Stimulated activated CD4-positive, alpha-beta T cell treated with anti-CD3 and anti-CD28 coated beads, TNF-alpha, amount 100 ng/mL, for 4 hours (primary cell): ENCODE measurements around the gene FAM199X.
"Not testable (repeated sequence)": the region's sequence is repeated elsewhere in the genome, so short reads cannot be mapped to it uniquely, and the experiment has no call there.

ENCODE experiments used
- DNase-seq, 3 experiments: peaks; one replicate each; pipeline ENCODE4 v3.0.0-alpha.2; 2020; ENCODE audit warnings: low read depth in 3 of 3

The FAM199X gene

DNA sequence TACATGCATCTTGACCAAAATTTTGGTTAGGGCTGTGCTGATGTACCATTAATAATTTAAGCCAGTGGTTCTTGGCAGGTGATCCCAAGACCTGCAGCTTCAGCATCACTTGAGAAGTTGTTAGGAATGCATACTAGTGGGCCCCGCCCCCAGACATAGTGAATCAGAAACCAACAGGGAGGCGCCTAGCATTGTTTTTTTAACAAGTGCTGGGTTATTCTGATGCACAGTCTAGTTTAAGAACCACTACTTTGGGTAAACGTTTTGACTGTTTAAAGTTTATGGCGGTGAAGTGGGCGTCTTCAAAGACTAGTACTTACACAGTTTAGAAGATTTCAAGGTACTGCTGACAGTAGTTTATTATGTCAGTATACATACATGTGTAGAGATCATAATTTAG, 23.6 kb downstream of the FAM199X start:
- no peak for DNase-seq

DNA sequence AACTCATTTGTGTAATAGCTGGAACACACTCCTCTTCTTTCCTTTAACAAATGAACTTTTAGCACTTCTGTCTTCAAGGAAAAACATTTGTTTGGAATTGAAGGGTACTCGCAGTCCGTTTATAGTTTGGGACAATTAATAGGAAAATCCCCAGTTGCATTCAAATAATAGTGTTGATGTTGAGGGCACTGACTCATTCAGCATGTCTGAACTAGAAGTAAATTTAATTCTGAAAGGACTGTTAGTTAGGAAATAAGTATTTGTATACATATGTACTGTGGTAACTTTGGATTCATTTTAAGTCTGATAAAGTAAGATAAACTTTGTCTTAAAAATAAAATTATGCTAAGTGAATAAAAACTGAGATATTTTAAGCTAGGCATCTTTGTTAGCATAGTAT, 27.2 kb downstream of the FAM199X start:
- no peak for DNase-seq

DNA sequence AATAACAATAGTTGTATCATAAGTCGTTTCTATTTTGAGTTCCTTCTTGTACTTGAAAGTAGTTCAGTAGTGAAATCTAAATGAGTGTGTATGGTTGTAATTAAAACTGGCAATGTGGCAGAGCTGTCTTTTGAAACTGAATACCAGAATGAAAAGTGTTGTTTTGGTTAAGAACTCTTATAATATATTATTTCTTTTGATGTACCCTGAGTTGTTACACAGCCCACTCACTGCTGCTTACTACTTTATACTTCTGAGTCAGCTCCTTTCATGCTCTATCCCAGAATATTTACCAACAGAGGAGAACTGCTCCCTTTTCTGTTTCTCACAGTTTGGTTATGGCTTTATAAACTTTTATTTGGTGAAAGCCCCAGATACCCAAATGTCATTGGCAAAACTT, 28.8 kb downstream of the FAM199X start:
- DNase-seq, result no peak

DNA sequence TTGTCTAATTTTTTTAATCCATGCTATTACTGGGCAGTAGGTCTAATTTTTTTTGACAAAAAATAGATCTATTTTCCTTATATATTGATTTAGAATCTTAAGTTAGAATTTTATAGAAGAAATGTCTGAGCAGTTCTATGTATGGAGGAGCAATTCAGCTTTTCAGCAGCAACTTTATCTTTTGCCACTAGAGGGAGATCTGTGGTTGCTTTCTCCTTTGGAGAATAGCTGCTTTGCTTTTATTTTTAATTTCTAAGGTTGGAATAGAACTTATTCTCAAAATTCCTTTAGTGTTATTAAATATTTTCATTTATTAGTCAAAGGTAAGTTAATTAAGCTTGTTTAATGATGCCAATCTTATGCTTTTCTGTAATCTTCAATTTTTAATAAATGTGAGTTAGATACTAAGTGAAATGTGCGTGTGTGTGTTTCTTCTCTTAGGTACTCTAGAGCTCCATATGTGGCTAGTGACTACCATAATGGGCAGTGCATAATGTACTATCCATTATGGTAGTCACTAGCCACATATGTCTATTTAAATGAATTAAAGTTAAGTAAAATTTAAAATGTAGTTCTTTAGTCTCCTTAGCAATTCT, 29.3 kb downstream of the FAM199X start:
- no peak for DNase-seq

DNA sequence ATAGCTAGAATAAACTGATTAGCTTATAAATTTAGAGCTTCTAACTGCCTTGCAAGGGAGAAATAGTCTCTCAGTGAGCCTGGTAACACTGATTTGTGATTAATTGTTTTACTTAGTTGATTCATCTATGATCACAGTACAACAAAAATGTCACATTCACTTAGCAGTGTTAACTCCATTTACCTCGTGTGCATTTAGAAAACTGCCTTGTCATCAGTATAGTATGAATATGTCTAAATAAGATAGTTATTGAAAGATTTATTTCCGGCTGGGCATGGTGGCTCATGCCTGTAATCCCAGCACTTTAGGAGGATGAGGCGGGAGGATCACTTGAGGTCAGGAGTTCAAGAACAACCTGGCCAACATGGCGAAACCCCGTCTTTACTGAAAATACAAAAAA, 39.3 kb downstream of the FAM199X start:
- DNase-seq, result no peak

DNA sequence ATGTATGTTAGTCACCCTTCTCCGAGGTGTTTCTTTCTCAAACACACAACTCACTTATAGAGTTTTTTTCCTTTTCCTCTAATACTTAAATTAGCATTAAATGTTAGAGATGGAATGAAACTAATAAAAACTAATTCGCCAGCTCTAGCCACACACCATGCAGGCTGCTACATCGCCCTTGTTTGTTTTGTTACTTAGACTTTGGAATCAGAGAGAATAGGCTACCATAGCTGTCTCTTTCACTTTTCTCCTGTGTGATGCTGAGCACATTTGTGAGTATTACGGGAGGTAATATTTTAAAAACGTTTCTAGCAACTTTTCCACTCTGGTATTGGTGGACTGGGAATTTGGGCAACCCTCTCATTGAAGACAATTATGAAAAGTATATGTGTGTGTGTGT, 44.9 kb downstream of the FAM199X start:
- DNase-seq, result no peak

DNA sequence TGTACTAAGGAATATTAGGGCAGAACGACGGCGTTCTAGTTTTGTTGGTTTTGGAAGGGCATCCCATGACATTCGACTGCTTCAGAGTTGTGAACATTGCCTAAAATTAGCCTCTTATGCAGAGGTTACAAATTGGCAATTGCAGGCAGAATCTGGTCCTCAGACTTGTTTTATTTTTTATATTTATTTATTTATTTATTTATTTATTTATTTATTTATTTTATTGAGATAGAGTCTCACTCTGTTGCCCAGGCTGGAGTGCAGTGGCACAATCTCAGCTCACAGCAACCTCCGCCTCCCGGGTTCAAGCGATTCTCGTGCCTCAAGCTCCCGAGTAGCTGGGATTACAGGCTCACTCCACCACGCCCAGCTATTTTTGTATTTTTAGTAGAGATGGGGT, 63.8 kb downstream of the FAM199X start:
- DNase-seq, result not testable (repeated sequence)
